Right lung (tissue), 5 donors: ENCODE measurements around the gene WWOX. TPM values are rescaled to one million over a fixed set of nuclear protein-coding genes. Genes with fewer than 3 reads are reported as not detected.
A peak's percentile ranks its signal among the peaks of the same experiment; 100 is the strongest.

Source experiments
- DNase-seq, 2 donors: peaks; one replicate each; pipeline ENCODE4 v3.0.0-alpha.2; 2013
- polyA plus RNA-seq, 5 donors: library from polyadenylated mRNA; unstranded; fragments of 120-200 nt; gene quantifications; one replicate each; pipeline versions ENCODE4 v1.2.1 to v1.2.3, GENCODE V29; 2013; ENCODE audit warnings: inconsistent platforms in 1 of 5, low replicate concordance in 1 of 5; ENCODE audit not compliant: insufficient read length in 5 of 5, insufficient read depth in 1 of 5

The WWOX gene
- polyA plus RNA-seq, 5 donors, result 29.3 to 41.5 (median 32.3) TPM

DNA sequence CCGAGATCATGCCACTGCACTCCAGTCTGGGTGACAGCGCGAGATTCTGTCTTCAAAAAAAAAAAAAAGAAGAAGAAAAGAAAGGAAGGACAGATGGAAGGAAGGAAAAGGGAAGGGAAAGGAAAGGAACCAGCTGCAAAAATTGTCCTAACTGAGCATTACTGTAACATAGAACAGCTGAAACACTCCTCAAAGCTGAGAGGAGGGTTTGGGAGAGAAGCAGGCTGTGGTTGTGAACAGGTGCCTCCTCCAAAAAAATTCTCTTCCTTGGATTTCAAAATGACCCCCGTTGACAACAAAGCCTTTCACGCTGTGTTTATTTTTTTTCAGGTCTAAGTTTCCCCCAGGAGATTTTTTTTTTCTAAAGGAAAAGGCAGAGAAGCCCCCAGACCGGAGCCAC, 541.4 kb downstream of the WWOX start:
- DNase-seq, result no peak

- no peak for DNase-seq
These were observed 542.0 kb downstream of the WWOX start for GRCh38 chr16:78641433-78641832.

GRCh38 chr16:78642621-78643285, 543.3 kb downstream of the WWOX start:
- no peak for DNase-seq

- DNase-seq, result no peak
These were observed 546.2 kb downstream of the WWOX start for GRCh38 chr16:78645657-78646056.

DNA sequence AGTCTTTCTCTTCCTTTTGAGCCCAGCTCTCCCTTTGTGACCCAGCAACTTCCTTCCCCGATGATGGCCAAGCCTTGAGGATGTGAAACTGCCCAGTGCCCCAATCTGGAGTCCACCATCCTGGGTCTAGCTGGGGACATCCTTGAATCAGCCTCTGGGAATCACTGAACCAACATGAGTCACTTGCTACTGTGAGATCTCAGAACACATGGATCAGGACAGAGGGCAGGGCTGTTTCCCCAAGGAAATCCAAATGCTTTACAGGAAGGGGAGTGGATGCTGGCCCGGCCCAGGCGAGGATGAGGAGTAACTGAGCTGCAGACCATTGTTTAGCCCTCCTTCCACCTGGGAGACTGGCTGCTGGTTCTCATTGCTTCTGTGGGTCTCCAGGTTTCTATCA, 547.6 kb downstream of the WWOX start:
- no peak for DNase-seq

DNA sequence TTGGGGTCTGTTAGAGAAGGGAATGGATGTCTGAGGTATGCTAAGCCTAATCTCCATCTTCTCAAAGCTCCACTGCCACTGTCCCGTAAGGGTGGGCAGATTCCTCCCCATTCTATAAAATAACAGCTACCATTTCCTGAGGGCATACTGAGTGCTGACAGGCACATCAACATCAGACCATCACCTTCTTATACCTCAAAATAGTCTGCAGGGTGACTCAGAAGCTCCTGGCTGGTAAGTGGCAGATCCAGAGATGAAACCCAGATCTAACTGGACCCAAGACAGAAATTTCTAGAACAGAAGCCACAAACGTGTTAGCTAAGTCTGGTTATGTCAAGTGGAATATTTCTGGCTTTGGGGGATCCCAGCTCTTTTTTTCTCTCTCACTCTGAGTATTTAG, 548.0 kb downstream of the WWOX start:
- no peak for DNase-seq

DNA sequence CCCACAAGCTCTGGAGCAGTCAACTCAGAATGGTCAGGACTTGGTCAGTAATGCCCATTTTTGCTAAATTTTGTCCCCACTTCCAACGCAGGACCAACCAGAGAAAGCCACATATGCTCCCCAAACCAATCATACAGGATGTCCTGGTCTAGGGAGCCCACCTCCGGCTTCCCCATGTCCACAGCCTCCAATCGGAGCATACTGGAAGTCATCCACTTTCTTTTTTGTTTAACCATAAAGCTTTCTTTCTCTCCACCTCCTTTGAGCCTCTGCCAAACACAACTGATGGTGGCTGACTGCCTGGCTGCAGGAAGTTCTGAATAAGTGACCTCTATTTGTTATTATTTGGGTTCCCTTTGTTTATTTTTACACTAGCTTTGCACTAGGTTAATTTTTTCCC, 549.1 kb downstream of the WWOX start:
- DNase-seq, result peak; percentile 30 to 55

DNA sequence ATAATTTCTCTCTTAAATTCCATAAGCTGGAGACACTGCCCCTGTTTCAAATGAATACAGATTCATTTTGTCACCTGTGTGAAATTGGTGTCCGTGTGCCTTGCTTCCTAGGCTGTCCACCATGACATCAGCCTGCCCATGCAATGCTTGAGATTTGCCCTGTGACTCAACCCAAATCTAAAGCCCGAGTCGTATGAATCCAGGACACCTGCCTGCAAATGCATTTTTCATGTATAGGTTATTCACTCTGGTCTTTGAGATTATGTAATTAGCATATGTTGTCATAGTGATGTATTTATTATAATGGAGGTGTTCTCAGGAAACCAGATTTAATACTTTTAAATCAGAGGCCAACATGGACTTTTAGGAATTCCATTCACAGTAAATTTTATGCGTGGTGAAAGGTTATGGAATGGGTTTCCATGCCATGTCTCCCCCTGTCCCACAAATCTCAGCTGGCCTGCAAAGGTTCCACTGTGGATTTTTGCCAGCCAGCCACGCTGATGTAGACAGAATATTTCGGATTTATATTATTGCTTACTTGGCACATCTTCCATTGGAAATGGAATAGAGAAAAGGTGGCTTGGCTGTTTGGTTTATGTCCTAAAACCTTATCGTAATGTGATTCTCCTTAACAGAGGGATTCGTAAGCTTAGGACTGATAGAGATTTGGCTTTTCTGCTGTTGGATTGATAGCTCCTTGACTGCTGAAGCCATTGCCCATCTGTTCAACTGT, 551.1 kb downstream of the WWOX start:
- no peak for DNase-seq

DNA sequence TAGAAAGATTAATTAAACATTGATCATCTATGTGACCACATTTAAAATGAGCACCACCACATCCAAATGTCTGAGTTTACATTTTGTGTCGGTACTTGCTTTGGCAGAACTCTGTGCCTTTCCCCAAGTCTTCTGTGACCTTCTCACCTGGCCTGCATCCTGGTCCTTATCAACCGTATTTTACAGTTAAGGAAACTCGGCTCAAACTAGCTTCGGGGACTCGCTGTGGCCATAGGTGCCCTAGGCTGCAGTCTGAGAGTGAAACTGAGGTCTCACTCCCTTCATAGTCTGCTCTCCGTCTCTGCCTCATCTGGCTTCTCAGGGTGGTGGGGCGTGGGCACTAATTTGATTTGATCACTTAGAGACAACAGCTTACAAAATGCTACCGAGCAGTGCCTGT, 555.5 kb downstream of the WWOX start:
- no peak for DNase-seq

DNA sequence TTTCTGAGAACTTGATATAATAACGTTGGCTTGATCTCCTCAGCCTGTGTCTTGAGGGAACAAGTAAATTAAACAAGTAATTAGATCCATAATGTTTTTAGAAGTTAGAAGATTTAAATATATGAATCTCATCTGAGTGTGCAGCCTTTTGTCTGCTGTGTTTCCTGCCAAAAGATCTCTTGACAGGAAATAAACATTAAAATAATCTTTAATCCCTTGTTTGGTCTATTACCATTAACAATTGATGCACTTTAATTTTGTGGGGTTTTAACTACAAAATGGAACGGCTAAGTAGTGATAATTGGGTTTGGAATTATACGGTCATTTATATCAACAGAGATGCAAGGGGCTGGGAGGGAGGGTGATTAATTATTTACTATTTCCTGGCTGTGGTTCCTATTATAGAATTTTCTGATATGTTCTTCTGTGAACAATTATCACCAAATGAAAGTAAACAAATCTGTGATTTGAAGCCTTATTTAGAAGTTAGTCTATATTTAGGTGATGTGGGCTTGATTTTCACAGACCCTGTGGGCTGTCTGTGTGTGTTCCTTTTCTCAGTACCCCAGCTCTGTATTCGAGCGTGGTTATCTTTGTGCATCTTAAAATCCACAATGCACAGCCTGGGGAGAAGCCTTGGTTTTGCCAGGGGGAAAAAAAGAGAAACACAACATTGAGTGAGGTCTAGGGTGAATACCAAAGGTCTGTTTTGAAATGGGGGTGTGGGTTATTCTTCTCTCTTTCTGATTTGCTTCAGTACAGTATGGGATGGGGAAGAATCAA, 556.1 kb downstream of the WWOX start:
- DNase-seq, result no peak

DNA sequence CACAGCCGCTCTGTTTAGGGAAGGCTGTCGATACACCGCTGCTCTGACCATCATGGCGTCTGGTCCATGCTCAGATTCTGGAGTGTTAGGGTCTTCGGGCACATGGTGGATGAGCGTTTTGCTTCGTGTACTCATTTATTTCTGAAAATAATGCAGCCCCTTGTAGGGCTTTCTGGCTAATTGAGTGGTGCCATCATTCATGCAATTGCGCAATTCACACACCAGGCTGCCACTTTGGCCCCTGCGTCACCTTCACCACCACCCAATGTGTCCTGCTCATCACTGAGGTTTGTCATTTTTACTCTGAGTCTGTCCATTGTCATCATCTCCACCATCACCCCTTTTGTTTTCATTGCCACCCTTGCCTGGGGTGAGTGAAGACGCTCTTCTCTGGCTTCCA, 557.4 kb downstream of the WWOX start:
- DNase-seq, result no peak

DNA sequence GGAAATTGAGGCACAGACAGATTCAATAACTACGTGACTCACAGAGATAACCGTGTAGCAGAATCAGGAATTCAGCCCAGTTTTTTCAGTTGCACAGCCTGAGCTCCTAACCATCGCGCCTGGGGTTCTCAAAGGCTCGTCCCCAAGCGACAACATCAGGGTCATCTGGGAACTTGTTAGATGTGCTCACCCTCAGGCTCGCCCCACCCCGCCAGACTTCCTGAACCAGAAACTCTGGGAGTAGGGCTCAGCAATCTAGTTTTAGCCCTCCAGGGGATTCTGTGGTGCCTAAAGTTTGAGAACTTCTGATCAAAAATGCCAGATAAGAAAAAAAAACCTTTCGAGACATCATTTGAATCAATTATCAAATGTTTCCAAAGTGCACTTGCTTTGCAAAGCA, 559.8 kb downstream of the WWOX start:
- DNase-seq, result no peak

DNA sequence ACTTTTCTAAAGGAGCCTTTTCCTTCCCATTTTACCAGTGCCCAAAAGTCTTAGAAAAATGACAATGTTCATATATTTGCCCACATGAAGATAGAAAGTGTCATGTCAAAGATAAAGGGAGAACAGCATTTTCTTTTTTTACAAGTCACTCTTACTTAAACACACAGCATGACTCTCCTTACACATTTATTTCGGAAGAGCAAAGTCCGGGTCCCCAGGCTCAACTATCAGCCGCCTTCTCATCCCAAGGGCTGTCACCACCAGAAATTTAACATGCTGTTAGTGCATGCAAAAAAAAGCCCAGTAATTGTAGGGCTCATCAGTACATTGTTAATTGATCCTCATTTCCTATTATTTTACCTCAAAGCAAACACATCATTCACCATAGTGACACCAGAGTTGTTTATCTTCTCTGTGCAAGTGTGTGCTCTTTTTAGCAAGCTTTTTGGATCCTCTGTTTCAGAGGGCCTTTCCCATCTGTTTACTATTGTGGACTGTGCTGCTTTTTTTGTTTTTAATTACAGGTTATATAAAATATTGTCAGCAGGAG, 560.3 kb downstream of the WWOX start:
- DNase-seq, result no peak

DNA sequence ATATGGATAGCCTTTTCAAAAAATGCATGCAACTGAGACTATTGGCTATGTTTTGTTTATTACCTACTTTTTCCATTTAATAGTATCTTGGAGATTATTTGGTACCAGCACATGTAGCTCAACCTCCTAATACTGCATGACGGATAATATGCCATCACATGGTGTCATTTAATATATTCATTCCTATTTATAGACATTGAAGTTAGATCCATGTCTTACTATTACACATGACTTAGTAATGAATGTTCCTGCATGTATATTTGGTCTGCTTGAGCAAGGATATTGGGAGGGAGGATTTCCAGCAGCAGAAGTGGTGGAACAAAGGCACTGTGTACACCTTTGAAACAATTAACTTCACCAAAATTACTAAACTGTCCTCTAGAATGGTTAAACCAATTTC, 561.3 kb downstream of the WWOX start:
- no peak for DNase-seq

- no peak for DNase-seq
These were observed 564.2 kb downstream of the WWOX start for GRCh38 chr16:78663690-78664089.

DNA sequence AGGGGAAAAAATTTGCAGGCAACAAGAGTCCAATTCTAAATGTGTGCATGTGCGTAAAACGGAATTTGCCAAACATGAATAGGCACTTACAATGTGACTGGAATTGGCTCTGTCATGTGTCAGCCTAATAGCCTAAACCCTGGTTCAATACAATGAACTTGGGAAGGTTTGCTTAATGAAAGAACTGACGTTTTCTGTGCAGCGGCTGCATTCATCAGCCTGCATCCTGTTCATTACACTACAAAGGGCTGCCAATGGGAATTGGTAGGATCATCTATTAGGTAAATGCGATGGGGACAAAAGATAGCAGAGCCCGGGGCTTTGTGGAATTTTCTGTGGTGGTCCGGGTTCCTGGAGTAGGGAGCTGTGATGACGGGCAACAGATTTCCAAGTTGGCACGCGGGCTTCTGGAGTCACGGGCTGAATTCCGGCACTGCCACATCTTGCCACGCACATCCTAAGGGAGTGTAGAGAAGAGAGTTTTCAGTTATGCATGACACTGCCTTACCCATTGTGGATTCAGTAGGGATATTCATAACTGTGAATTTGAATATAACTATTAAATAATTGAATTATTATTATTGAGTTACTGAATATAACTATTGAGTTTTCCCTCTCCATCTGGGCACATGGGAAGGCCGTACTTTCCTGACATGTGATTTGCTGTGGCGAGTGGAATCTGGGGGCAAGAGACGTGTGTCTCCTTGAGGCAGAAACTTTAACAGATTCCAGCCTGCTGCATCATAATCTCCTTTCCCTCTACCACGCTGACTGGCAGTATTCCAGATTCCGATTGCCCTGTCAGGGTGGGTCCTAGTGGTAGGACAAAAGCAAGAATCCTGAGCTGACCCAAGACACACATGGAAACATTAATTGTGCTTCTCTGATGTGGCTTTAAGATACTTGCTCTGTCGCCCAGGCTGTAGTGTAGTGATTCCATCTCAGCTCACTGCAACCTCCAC, 565.6 kb downstream of the WWOX start:
- DNase-seq, result no peak

- DNase-seq, result no peak
These were observed 566.9 kb downstream of the WWOX start for GRCh38 chr16:78666318-78666717.

GRCh38 chr16:78667675-78668074, 568.2 kb downstream of the WWOX start:
- DNase-seq, result no peak

DNA sequence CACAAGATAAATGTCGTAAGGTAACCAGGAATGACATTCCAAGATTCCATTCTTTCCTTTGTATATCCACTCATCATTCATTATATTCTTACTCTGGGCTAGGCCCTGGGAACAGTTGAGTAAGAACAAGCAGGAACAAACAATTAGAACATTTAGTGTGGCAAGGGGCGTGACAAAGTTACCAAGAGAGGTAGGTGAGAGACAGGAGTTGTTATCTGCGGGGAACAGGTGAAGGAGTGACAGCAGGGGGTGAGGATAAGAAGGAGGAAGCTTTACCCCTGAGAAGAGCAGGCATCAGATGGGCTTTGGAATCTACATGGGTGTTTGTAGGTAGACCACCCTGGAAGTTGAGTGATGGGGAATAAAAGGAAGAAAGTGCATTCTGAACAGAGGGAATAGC, 568.9 kb downstream of the WWOX start:
- no peak for DNase-seq

- peak in 1 of 2 donors; percentile 34 for DNase-seq
These were observed 570.5 kb downstream of the WWOX start for GRCh38 chr16:78669994-78670393.

GRCh38 chr16:78672779-78673556, 573.5 kb downstream of the WWOX start:
- no peak for DNase-seq
